ENCODE data around the gene SCAMP4.
"Not testable (repeated sequence)": the region's sequence is repeated elsewhere in the genome, so short reads cannot be mapped to it uniquely, and the experiment has no call there.

Gene SCAMP4

GRCh38 chr19:1882786-1883692 is 22.2 kb upstream of the SCAMP4 start:
- no peak for DNase-seq (ENCODE audit: low read depth)

- no peak for DNase-seq (ENCODE audit: low read depth)
Observed at GRCh38 chr19:1883784-1884183, 21.4 kb upstream of the SCAMP4 start.

DNA sequence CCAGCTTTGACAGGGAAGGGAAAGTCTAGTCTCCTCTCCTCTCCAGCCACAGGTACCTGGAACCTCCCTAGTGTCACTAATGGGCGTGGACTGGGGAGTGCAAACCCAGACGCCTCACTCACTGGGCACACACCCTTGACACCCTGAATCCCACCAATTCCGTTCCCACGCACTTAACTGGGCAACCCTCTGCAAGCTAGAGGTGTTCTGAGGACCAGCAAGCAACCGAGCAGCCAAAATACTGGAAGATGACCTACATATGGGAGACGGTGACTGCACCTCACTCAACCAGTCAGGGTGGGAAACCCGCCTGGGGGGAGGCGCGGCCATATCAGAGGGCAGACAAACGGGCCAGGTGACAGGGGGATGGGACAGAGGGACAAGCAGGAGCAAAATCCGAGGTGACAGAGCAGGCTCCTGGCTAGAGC is 20.9 kb upstream of the SCAMP4 start:
- DNase-seq (ENCODE audit: low read depth), result no peak

DNA sequence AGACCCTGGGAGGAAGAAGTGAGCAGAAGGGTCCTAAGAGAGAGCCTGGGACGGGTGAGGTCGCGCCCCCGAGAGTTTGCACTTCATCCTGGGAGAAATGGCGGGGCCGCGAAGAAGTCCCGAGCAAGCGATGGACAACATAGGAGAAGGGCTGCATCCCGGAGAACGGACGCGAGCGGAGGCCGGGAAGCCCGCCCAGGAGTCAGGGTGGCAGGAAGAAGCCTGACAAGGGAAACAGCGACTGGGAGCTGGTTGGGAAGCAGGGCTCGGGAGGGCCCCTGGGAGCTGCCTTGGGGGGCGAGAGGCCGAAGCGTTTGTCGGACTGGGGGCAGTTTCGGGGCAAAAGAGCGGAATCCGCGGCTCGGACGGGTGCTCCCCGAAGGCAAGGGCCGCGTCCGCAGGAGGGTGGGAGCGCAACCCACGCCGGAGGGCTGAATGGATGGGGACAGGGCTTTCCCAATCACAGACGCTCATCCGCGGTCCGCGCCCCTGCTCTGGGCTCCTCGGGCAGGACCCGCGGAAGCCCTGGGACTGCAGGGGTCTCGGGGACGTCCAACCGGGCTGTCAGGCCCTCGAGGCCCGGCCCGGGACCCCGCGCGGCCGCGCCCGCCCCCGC is 20.4 kb upstream of the SCAMP4 start:
- no peak for DNase-seq (ENCODE audit: low read depth)

GRCh38 chr19:1885398-1886119 is 19.6 kb upstream of the SCAMP4 start, which contains the start of gene ABHD17A:
TSS of gene ABHD17A (minus strand) at chr19:1885496. CDS start at chr19:1881566, 3,930 bp downstream.
- DNase-seq (ENCODE audit: low read depth), result peak; percentile 92

DNA sequence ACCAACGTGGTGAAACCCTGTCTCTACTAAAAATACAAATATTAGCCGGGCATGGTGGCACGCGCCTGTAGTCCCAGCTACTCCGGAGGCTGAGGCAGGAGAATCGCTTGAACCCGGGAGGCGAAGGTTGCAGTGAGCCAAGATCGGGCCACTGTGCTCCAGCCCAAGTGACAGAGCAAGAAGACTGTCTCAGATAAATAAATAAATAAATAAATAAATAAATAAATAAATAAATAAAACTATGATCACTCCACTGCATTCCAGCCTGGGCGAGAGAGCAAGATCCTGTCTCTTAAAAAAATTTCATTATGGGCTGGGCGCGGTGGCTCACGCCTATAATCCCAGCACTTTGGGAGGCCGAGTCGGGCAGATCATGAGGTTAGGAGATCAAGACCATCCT is 18.8 kb upstream of the SCAMP4 start:
- not testable (repeated sequence) for DNase-seq (ENCODE audit: low read depth)

GRCh38 chr19:1888385-1888784 is 16.8 kb upstream of the SCAMP4 start:
- DNase-seq (ENCODE audit: low read depth), result no peak

DNA sequence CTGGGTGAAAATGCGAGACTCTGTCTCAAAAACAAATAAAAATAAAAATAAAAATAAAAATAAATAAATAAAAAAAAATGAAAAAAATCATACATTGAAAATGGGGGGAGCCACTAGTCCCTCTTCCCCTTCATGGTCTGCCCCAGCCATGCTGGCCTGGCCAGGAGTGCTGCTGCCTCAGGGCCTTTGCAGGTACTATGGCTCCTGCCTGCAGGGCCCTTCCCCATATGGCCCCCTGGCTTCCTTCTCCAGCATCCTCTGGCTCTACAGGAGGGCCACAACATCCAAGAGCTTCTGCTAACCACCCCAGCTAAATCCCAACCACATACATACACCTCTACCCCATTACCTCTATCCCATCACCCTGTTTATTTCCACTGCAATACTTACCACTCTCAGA is 15.3 kb upstream of the SCAMP4 start:
- DNase-seq (ENCODE audit: low read depth), result no peak

GRCh38 chr19:1893791-1894190 is 11.4 kb upstream of the SCAMP4 start:
- DNase-seq (ENCODE audit: low read depth), result no peak

- no peak for DNase-seq (ENCODE audit: low read depth)
Observed at GRCh38 chr19:1896508-1896907, 8.7 kb upstream of the SCAMP4 start.

GRCh38 chr19:1901940-1902404 is 3.2 kb upstream of the SCAMP4 start:
- DNase-seq (ENCODE audit: low read depth), result no peak

- no peak for DNase-seq (ENCODE audit: low read depth)
Observed at GRCh38 chr19:1902923-1903322, 2.3 kb upstream of the SCAMP4 start.

DNA sequence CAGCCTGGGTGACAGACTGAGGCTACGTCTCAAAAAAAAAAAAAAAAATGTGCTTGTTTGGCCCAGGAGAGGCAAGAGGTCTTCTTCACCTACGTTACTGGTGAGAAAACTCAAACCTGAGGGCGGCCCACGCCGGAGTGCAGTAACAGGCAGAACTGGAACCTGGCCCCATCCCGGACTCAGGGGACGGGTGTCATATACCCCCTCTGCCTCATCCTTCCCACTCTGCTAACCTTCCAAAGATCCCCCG is 414 bp upstream of the SCAMP4 start:
- DNase-seq (ENCODE audit: low read depth), result no peak

DNA sequence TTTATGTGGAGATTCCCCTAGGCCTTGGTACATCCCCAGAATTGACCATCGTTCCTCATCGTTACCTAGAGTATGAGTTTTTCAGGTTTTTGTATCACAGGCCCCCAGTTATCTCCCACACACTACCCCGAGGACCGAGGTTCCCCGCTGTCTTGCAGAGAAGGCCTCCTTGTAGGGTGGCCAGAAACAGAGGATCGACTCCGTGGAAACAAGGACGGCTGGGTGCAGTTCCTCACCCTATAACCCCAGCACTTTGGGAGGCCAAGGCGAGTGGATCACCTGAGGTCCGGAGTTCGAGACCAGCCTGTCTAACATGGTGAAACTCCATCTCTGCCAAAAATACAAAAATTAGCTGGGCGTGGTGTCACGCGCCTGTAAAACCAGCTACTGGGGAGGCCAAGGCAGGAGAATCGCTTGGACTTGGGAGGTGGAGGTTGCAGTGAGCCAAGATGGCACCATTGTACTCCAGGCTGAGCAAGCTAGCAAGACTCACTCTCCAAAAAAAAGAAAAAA is 720 bp downstream of the SCAMP4 start:
- no peak for DNase-seq (ENCODE audit: low read depth)

GRCh38 chr19:1906985-1907562 is 1.9 kb downstream of the SCAMP4 start:
- no peak for DNase-seq (ENCODE audit: low read depth)

DNA sequence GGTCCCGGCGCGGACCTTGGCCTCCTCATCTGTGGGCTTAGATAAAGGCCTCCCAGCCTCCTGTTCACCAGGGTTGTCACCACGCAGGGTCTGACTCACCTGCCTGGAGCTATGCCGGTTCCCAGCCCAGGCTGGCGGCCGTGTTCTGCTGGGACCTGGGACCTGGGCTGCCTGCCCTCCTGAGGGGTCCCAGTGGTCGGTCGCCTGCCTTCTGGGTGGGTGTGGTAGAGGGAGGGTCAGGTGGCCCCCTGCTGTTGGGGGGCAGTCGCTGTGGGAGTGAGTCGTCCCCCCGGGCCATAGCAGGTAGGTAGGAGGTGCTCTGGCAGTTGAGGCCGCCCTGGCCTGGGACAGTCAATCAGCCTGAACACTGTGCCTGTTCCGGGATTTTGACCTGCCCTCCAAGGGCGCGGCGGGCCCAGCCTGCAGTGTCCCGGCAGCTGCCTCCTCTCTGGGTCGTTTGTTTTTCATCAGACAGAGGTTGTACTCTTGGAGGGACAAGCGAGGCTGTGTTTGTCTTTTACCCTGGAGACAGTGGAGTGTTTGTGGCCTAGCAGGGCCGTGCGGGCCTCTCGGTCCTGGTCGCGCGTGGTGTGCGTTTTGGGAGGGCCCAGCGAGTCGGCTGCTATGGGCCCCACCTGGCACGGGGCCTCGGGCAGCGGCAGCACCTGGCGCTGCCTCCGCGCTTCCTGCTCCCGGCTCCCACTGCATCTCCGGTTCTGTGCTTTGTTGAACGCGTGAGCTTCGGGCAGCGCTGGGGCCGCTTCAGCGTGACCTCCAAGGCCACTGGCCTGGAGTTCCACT is 2.6 kb downstream of the SCAMP4 start:
- DNase-seq (ENCODE audit: low read depth), result no peak

DNA sequence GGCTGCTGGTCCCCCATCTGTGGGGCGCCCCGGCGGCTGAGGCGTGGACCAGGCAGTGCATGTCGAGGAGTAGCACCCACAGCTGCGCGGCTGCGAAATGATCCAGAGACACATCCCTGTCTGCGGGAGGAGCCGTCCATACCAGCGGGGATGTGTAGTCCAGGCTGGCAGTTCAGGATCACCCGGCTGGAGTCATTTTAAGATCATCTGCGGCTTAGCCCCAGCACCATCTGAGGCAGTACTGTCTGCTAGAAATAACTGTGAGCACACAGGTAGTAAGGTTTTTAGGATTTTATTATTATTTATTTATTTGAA is 3.1 kb downstream of the SCAMP4 start:
- no peak for DNase-seq (ENCODE audit: low read depth)

DNA sequence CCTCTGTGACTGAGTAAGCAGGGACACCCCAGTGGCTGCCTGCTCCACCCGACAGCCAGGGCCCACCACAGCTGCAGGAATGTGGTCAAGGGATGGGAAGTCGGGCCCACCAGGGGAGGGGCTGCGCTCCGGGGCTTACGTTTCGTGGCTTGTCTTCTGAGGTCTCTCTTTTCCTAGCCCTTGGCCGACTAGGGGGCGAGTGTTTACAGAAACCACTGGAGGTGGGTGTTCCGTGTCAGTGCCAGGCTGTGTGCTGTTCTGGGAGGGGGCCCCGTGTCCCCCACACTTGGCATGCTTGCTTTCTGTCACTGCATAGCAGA is 4.5 kb downstream of the SCAMP4 start:
- no peak for DNase-seq (ENCODE audit: low read depth)

DNA sequence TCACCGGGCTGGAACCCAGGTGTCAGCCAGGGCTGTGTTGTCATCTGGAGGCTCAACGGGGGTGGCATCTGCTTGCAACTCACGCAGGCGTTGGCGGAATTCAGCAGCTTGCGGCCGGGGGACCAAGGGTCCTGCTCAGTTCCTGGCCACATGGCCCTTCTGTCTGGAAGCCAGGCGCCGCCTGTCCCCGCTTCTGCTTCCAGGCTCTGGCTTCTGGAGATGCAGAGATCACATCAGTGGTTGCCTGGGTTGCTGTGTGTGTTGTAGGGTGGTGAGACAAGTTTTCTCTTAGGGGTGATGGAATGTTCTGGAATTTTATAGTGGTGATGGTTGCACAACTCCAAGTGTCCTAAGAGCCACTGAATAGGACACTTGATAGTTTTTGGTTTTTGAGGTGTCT is 5.0 kb downstream of the SCAMP4 start:
- DNase-seq (ENCODE audit: low read depth), result no peak

DNA sequence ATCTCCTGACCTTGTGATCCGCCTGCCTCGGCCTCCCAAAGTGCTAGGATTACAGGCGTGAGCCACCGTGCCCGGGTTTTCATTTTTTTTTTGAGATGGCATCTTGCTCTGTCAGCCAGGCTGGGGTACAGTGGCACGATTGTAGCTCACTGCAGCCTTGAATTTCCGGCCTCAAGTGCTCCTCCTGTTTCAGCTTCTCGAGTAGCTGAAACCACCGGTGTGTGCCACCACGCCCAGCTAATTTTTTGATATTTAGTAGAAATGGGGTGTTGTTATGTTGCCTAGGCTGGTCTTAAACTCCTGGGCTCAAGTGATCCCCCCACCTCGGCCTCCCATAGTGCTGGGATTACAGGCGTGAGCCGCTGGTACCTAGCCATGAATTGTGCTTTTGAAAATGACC is 5.9 kb downstream of the SCAMP4 start:
- DNase-seq (ENCODE audit: low read depth), result no peak

DNA sequence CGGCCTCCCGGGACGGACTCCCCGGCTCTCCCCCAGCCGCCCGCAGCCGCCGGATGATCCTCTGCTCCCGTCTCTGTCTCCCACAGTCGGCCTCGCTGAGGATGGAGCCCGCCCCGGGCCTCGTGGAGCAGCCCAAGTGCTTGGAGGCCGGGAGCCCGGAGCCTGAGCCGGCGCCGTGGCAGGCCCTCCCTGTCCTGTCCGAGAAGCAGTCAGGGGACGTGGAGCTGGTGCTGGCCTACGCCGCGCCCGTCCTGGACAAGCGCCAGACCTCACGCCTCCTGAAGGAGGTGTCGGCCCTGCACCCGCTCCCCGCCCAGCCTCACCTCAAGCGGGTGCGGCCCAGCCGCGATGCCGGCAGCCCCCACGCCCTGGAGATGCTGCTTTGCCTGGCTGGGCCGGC is 6.8 kb downstream of the SCAMP4 start:
- no peak for DNase-seq (ENCODE audit: low read depth)
